IMR-90 (cell line): ENCODE results near the gene C5orf15. TPM values are rescaled to one million over a fixed set of nuclear protein-coding genes. Genes with fewer than 3 reads are reported as not detected.

Source experiments
- ATAC-seq: fragments of 200-7000 bp; cut with Tn5 transposase; 2 replicates; pipeline ENCODE4 v1.9.1; 2020; ENCODE audit warnings: low read depth, mild to moderate bottlenecking, moderate library complexity
- BruUV-seq: library from RNA; stranded (reverse); fragments of 400-500 nt; replicated peaks from 2 replicates; lab custom pipeline; 2021; lab: Mats Ljungman, UMichigan
- CTCF ChIA-PET: fragments of 300-600 bp; formaldehyde crosslinking; extraction: SDS; loops from one replicate; lab custom pipeline; 2021; ENCODE audit warnings: antibody characterized with exemption; lab: Yijun Ruan, JAX
- POLR2A ChIA-PET: fragments of 300-600 bp; sonication (Branson Sonifier 250); formaldehyde crosslinking; loops from one replicate; lab custom pipeline; 2022; ENCODE audit warnings: antibody characterized with exemption; ENCODE audit not compliant: unreplicated experiment; lab: Charles Lee
- DNase-seq: peaks from one replicate; pipeline ENCODE4 v3.0.0; 2013
- H2AFZ ChIP-seq: replicated peaks from 2 replicates; pipeline ENCODE3; 2013; ENCODE audit warnings: low read length, mild to moderate bottlenecking; ENCODE audit not compliant: poor library complexity
- H2AK5ac ChIP-seq: 2 replicates; pipeline ENCODE4 v1.6.1; 2013; ENCODE audit warnings: low read depth, low read length, inconsistent platforms
- H2AK9ac ChIP-seq: replicated peaks from 2 replicates; pipeline ENCODE3; 2013; ENCODE audit warnings: mild to moderate bottlenecking, low read depth, low read length, moderate library complexity; ENCODE audit not compliant: poor library complexity
- H2BK120ac ChIP-seq: 2 replicates; pipeline ENCODE4 v1.6.1; 2013; ENCODE audit warnings: low read depth, low read length, inconsistent platforms
- H2BK15ac ChIP-seq: 3 replicates; pipeline ENCODE4 v1.6.1; 2013; ENCODE audit warnings: low read depth, low read length, inconsistent platforms
- H2BK20ac ChIP-seq: 2 replicates; pipeline ENCODE4 v1.6.1; 2013; ENCODE audit warnings: low read depth, mild to moderate bottlenecking, inconsistent platforms, low read length, moderate library complexity
- H2BK5ac ChIP-seq: 2 replicates; pipeline ENCODE4 v1.6.1; 2013; ENCODE audit warnings: mild to moderate bottlenecking, low read depth, low read length, inconsistent platforms; ENCODE audit not compliant: poor library complexity, severe bottlenecking
- H3K14ac ChIP-seq: replicated peaks from 2 replicates; pipeline ENCODE4 v1.6.1; 2013; ENCODE audit warnings: low read depth, low read length, inconsistent platforms
- H3K18ac ChIP-seq: 2 replicates; pipeline ENCODE4 v1.6.1; 2013; ENCODE audit warnings: low read depth, low read length, control low read depth
- H3K23ac ChIP-seq: 2 replicates; pipeline ENCODE4 v1.6.1; 2013; ENCODE audit warnings: low read depth, low read length, inconsistent platforms
- H3K27ac ChIP-seq: 2 replicates; pipeline ENCODE4 v1.5.1; 2013; ENCODE audit warnings: mild to moderate bottlenecking, control low read depth, low read length; ENCODE audit not compliant: insufficient read depth
- H3K27me3 ChIP-seq: 2 replicates; pipeline ENCODE4 v1.6.1; 2013; ENCODE audit warnings: low read length; ENCODE audit not compliant: control insufficient read depth, insufficient read depth
- H3K36me3 ChIP-seq: 2 replicates; pipeline ENCODE4 v1.6.1; 2013; ENCODE audit warnings: low read length, mixed read lengths; ENCODE audit not compliant: control insufficient read depth, insufficient read depth
- H3K4ac ChIP-seq: 2 replicates; pipeline ENCODE4 v1.6.1; 2013; ENCODE audit warnings: low read depth, low read length, inconsistent platforms
- H3K4me1 ChIP-seq: 2 replicates; pipeline ENCODE4 v1.6.1; 2013; ENCODE audit warnings: low read length, mixed read lengths; ENCODE audit not compliant: control insufficient read depth, insufficient read depth
- H3K4me2 ChIP-seq: 2 replicates; pipeline ENCODE4 v1.6.1; 2013; ENCODE audit warnings: low read depth, mild to moderate bottlenecking, control low read depth, low read length, moderate library complexity
- H3K4me3 ChIP-seq: 2 replicates; pipeline ENCODE4 v1.5.1; 2013; ENCODE audit warnings: low read depth, mild to moderate bottlenecking, control low read depth, low read length, moderate library complexity; ENCODE audit not compliant: insufficient read depth
- H3K56ac ChIP-seq: 2 replicates; pipeline ENCODE4 v1.6.1; 2013; ENCODE audit warnings: low read length, inconsistent platforms; ENCODE audit not compliant: insufficient read depth; ENCODE audit errors: extremely low read depth
- H3K79me1 ChIP-seq, 2 experiments: 2 replicates each; pipeline ENCODE4 v1.6.1; 2013; ENCODE audit warnings: low read length in 2 of 2, inconsistent platforms in 1 of 2, low read depth in 1 of 2
- H3K9ac ChIP-seq: 2 replicates; pipeline ENCODE4 v1.6.1; 2013; ENCODE audit warnings: low read depth, low read length, control low read depth
- H3K9me1 ChIP-seq: 2 replicates; pipeline ENCODE4 v1.6.1; 2013; ENCODE audit warnings: low read length, inconsistent platforms; ENCODE audit not compliant: insufficient read depth
- H3K9me3 ChIP-seq: 2 replicates; pipeline ENCODE4 v1.6.1; 2013; ENCODE audit warnings: low read length; ENCODE audit not compliant: control insufficient read depth, insufficient read depth
- H4K20me1 ChIP-seq: 2 replicates; pipeline ENCODE4 v1.6.1; 2013; ENCODE audit warnings: low read length, inconsistent platforms; ENCODE audit not compliant: insufficient read depth
- H4K5ac ChIP-seq: 2 replicates; pipeline ENCODE4 v1.6.1; 2013; ENCODE audit warnings: mild to moderate bottlenecking, low read depth, low read length, control low read depth
- H4K8ac ChIP-seq, 2 experiments: 2 replicates each; pipeline ENCODE4 v1.6.1; 2013; ENCODE audit warnings: low read depth in 2 of 2, low read length in 2 of 2, control low read depth in 1 of 2, inconsistent platforms in 1 of 2
- H4K91ac ChIP-seq: 2 replicates; pipeline ENCODE4 v1.6.1; 2013; ENCODE audit warnings: low read depth, low read length, inconsistent platforms; ENCODE audit not compliant: insufficient read depth
- BHLHE40 ChIP-seq: fragments of 150-350 bp; IDR thresholded peaks from 2 replicates; pipeline ENCODE4 v1.6.1; 2016; ENCODE audit warnings: mild to moderate bottlenecking, low read depth, low read length
- CEBPB ChIP-seq: IDR thresholded peaks from 2 replicates; pipeline ENCODE4 v1.6.1; 2012; ENCODE audit warnings: low read depth, low read length, improper control_type of control experiment
- CHD1 ChIP-seq: IDR thresholded peaks from 2 replicates; pipeline ENCODE4 v1.6.1; 2012; ENCODE audit warnings: low read depth, low read length, improper control_type of control experiment
- CTCF ChIP-seq: conservative IDR thresholded peaks from 2 replicates; pipeline ENCODE4 v1.5.1; 2012; ENCODE audit warnings: mild to moderate bottlenecking, low read depth, low read length, improper control_type of control experiment
- ELK1 ChIP-seq: fragments of 150-350 bp; IDR thresholded peaks from 2 replicates; pipeline ENCODE4 v1.6.1; 2016; ENCODE audit warnings: low read depth, mild to moderate bottlenecking, low read length, moderate library complexity, borderline replicate concordance
- FOS ChIP-seq: fragments of 150-350 bp; IDR thresholded peaks from 2 replicates; pipeline ENCODE4 v1.6.1; 2016; ENCODE audit warnings: low read depth, low read length
- MAFK ChIP-seq: IDR thresholded peaks from 2 replicates; pipeline ENCODE4 v1.6.1; 2012; ENCODE audit warnings: low read depth, low read length, improper control_type of control experiment
- MAZ ChIP-seq: IDR thresholded peaks from 2 replicates; pipeline ENCODE4 v1.6.1; 2012; ENCODE audit warnings: low read depth, mild to moderate bottlenecking, low read length, improper control_type of control experiment, moderate library complexity, borderline replicate concordance
- MXI1 ChIP-seq: IDR thresholded peaks from 2 replicates; pipeline ENCODE4 v1.6.1; 2012; ENCODE audit warnings: low read depth, mild to moderate bottlenecking, low read length, moderate library complexity, borderline replicate concordance
- NFE2L2 ChIP-seq: fragments of 150-350 bp; IDR thresholded peaks from 2 replicates; pipeline ENCODE4 v1.6.1; 2016; ENCODE audit warnings: low read depth, mild to moderate bottlenecking, low read length
- POLR2A ChIP-seq: IDR thresholded peaks from 2 replicates; pipeline ENCODE4 v1.6.1; 2012; ENCODE audit warnings: mild to moderate bottlenecking, low read depth, low read length
- RAD21 ChIP-seq: IDR thresholded peaks from 2 replicates; pipeline ENCODE4 v1.6.1; 2012; ENCODE audit warnings: low read length, improper control_type of control experiment
- RCOR1 ChIP-seq: IDR thresholded peaks from 2 replicates; pipeline ENCODE4 v1.6.1; 2012; ENCODE audit warnings: mild to moderate bottlenecking, low read length, improper control_type of control experiment; ENCODE audit not compliant: insufficient replicate concordance
- RFX5 ChIP-seq: IDR thresholded peaks from 2 replicates; pipeline ENCODE4 v1.8.0; 2012; ENCODE audit warnings: low read depth, mild to moderate bottlenecking, low read length, moderate library complexity
- SMC3 ChIP-seq: fragments of 150-350 bp; IDR thresholded peaks from 2 replicates; pipeline ENCODE4 v1.6.1; 2016; ENCODE audit warnings: low read depth, mild to moderate bottlenecking, antibody characterized with exemption, low read length, moderate library complexity
- USF2 ChIP-seq: fragments of 150-350 bp; IDR thresholded peaks from 2 replicates; pipeline ENCODE4 v1.6.1; 2017; ENCODE audit warnings: mild to moderate bottlenecking, antibody characterized with exemption, low read length, low read depth
- WGBS, 2 experiments: methylation state at CpG; one replicate each; pipeline versions ENCODE4 v1.1.5 to v1.1.7; 2013; ENCODE audit warnings: missing lambda C conversion rate in 2 of 2; ENCODE audit not compliant: insufficient read length in 1 of 2; ENCODE audit errors: extremely low coverage in 2 of 2; 5-methylcytosine and 5-hydroxymethylcytosine counted together
- dilution Hi-C: fragments of 300-500 bp; cut with HindIII; formaldehyde crosslinking; loops from one replicate; pipeline ENCODE4 v1.14.3; 2018; ENCODE audit warnings: low sequenced_read_pairs; ENCODE audit not compliant: unreplicated experiment
- in situ Hi-C: fragments of 300-500 bp; cut with MboI; formaldehyde crosslinking; loops from 3 replicates; pipeline ENCODE4 v1.14.3; 2019; ENCODE audit warnings: low sequenced_read_pairs, inconsistent platforms, mixed read lengths
- intact Hi-C: fragments of 100-400 bp; cut with micrococcal nuclease; formaldehyde crosslinking; loops from 2 replicates; pipeline ENCODE4 v1.10.0; 2022
- polyA plus RNA-seq, 3 experiments: library from polyadenylated mRNA; depleted of rRNA; stranded (reverse); fragments of >200 nt; gene quantifications; 2 replicates each; pipeline ENCODE4 v1.2.3, GENCODE V29; 2012; ENCODE audit warnings: low replicate concordance in 1 of 3
- total RNA-seq: library from RNA; depleted of rRNA; stranded (reverse); fragments of >200 nt; gene quantifications from 2 replicates; pipeline ENCODE4 v1.2.3, GENCODE V29; 2012

C5orf15 gene
- total and polyA plus RNA-seq, 2 of the 4 experiments (the other 2 are of a cell fraction): 35.1 to 73.5 TPM

- Histone ChIP-seq H3K4me1 (peaks cover 35% of the 10 kb centered on the region), H3K4me3 (no peak overlapping the region), H3K56ac (no peak overlapping the region), H2AK5ac (no peak overlapping the region), H3K9ac (no peak overlapping the region), H3K27ac (no peak overlapping the region), H3K14ac (no peak overlapping the region), H3K23ac (no peak overlapping the region), H3K79me1 (peaks cover 0 to 78% of the 10 kb centered on the region in 2 experiments; a peak in 2 of 4 replicates), H4K91ac (no peak overlapping the region), H2BK120ac (no peak overlapping the region), H4K5ac (no peak overlapping the region), H2BK15ac (no peak overlapping the region), H4K20me1 (peaks cover 89% of the 10 kb centered on the region), H2BK5ac (no peak overlapping the region), H3K27me3 (no peaks in the 10 kb centered on the region), H2BK20ac (no peak overlapping the region), H3K4ac (no peak overlapping the region), H3K36me3 (peaks cover 15% of the 10 kb centered on the region), H3K9me1 (peaks cover 46% of the 10 kb centered on the region), H2AK9ac (no peak overlapping the region), H3K18ac (no peak overlapping the region), H4K8ac (no peak overlapping the region), H2AFZ (peak overlapping the region; percentile 28), H3K9me3 (no peaks in the 10 kb centered on the region), H3K4me2 (no peak overlapping the region)
- ChIA-PET CTCF (no interaction called here), POLR2A (no interaction called here)
- no TSS peak for BruUV-seq
- DNase-seq (no peak), ATAC-seq (no peak)
- TF ChIP-seq POLR2A (no peak), BHLHE40 (no peak), SMC3 (no peak), RCOR1 (no peak), RFX5 (no peak), RAD21 (no peak), MAFK (no peak), USF2 (no peak), NFE2L2 (no peak), MXI1 (no peak), ELK1 (no peak), CHD1 (no peak), CTCF (no peak), FOS (no peak), CEBPB (no peak), MAZ (no peak)
- 100% methylated on average over 1 of the region's 5 CpGs; no CpG with 5 or more reads in 1 of the 2 experiments for WGBS, 2 experiments
- intact Hi-C loops (no loop called here), in situ Hi-C loops (no loop called here), dilution Hi-C loops (no loop called here)
Observed at GRCh38 chr5:134000091-134000511, 31.7 kb upstream of the C5orf15 start.
